PC-9 (cell line): ENCODE results near the gene MACROD1.

Experiments
- EZH2 ChIP-seq: fragments of 200-600 bp; sonication (generic); IDR thresholded peaks from 2 replicates; pipeline ENCODE4 v1.8.0; 2017; ENCODE audit warnings: antibody characterized with exemption, low read depth
- TF ChIP-seq, protein P1 (sequence below): fragments of 200-600 bp; sonication (generic); conservative IDR thresholded peaks from 2 replicates; pipeline ENCODE4 v1.6.1; 2017; ENCODE audit warnings: mixed run types, antibody characterized with exemption, mild to moderate bottlenecking, moderate library complexity

- TF ChIP-seq, protein P1, sequence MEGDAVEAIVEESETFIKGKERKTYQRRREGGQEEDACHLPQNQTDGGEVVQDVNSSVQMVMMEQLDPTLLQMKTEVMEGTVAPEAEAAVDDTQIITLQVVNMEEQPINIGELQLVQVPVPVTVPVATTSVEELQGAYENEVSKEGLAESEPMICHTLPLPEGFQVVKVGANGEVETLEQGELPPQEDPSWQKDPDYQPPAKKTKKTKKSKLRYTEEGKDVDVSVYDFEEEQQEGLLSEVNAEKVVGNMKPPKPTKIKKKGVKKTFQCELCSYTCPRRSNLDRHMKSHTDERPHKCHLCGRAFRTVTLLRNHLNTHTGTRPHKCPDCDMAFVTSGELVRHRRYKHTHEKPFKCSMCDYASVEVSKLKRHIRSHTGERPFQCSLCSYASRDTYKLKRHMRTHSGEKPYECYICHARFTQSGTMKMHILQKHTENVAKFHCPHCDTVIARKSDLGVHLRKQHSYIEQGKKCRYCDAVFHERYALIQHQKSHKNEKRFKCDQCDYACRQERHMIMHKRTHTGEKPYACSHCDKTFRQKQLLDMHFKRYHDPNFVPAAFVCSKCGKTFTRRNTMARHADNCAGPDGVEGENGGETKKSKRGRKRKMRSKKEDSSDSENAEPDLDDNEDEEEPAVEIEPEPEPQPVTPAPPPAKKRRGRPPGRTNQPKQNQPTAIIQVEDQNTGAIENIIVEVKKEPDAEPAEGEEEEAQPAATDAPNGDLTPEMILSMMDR = no peak
- TF ChIP-seq EZH2 = no peak
These were observed 21.1 kb downstream of the MACROD1 start for GRCh38 chr11:64144587-64145472.
